HEK293 (cell line): ENCODE data around the gene TMEM203.

Source experiments
- CTCF ChIA-PET: fragments of 350-600 bp; formaldehyde crosslinking; extraction: SDS; loops from one replicate; lab custom pipeline; 2021; ENCODE audit warnings: antibody characterized with exemption; lab: Yijun Ruan, JAX
- POLR2A ChIA-PET: fragments of 300-600 bp; formaldehyde crosslinking; extraction: SDS; loops from one replicate; lab custom pipeline; 2020; ENCODE audit warnings: antibody characterized with exemption, inconsistent platforms; lab: Yijun Ruan, JAX
- H3K27ac ChIP-seq: fragments of 200-500 bp; sonication (Bioruptor generic); 2 replicates; pipeline ENCODE4 v1.5.1; 2014; ENCODE audit warnings: low read depth, low read length, control low read depth, inconsistent platforms; ENCODE audit errors: extremely low read depth
- H3K36me3 ChIP-seq, 2 experiments: fragments of 200-500 bp in 1 of 2; sonication (Bioruptor generic) in 1 of 2; 1 replicate in 1 of 2; 2 replicates in 1 of 2; pipeline ENCODE4 v1.5.1; 2014 to 2017; ENCODE audit warnings: inconsistent platforms in 2 of 2, low read length in 2 of 2; ENCODE audit not compliant: control insufficient read depth in 2 of 2, insufficient read depth in 1 of 2
- H3K4me1 ChIP-seq: fragments of 200-500 bp; sonication (Bioruptor generic); 2 replicates; pipeline ENCODE4 v1.5.1; 2014; ENCODE audit warnings: mild to moderate bottlenecking, low read length, inconsistent platforms; ENCODE audit not compliant: control insufficient read depth, insufficient read depth
- H3K4me3 ChIP-seq: 2 replicates; pipeline ENCODE4 v1.5.1; 2011; ENCODE audit warnings: low read depth, mild to moderate bottlenecking, control low read depth, low read length, moderate library complexity
- H3K9me3 ChIP-seq: fragments of 200-500 bp; sonication (Bioruptor generic); 2 replicates; pipeline ENCODE4 v1.5.1; 2014; ENCODE audit warnings: low read depth, low read length, inconsistent platforms; ENCODE audit not compliant: control insufficient read depth, insufficient read depth
- CTCF ChIP-seq: fragments of 450-650 bp; formaldehyde crosslinking; IDR thresholded peaks from 2 replicates; pipeline ENCODE4 v1.5.1; 2016; ENCODE audit warnings: missing biosample characterization, missing genetic modification characterization
- GFI1B ChIP-seq: fragments of 450-650 bp; formaldehyde crosslinking; IDR thresholded peaks from 2 replicates; pipeline ENCODE4 v1.5.1; 2016; ENCODE audit warnings: missing biosample characterization, missing genetic modification characterization
- GLIS2 ChIP-seq: fragments of 450-650 bp; formaldehyde crosslinking; IDR thresholded peaks from 2 replicates; pipeline ENCODE4 v1.5.1; 2016; ENCODE audit warnings: missing biosample characterization, missing genetic modification characterization
- MEIS1 ChIP-seq: sonication (generic); formaldehyde crosslinking; IDR thresholded peaks from 2 replicates; pipeline ENCODE4 v1.8.1; 2022; ENCODE audit warnings: missing genetic modification reagents, mild to moderate bottlenecking, borderline replicate concordance
- SCRT1 ChIP-seq: fragments of 450-650 bp; formaldehyde crosslinking; IDR thresholded peaks from 2 replicates; pipeline ENCODE4 v1.5.1; 2016; ENCODE audit warnings: missing biosample characterization, missing genetic modification characterization, borderline replicate concordance
- SCRT2 ChIP-seq: fragments of 450-650 bp; formaldehyde crosslinking; IDR thresholded peaks from 2 replicates; pipeline ENCODE4 v1.5.1; 2016; ENCODE audit warnings: missing biosample characterization, missing genetic modification characterization
- YY1 ChIP-seq: fragments of 450-650 bp; formaldehyde crosslinking; IDR thresholded peaks from 2 replicates; pipeline ENCODE4 v1.5.1; 2018; ENCODE audit warnings: missing biosample characterization, missing genetic modification characterization
- ZBTB17 ChIP-seq: fragments of 450-650 bp; formaldehyde crosslinking; IDR thresholded peaks from 2 replicates; pipeline ENCODE4 v1.5.1; 2016; ENCODE audit warnings: missing biosample characterization, missing genetic modification characterization
- ZFP41 ChIP-seq: fragments of 450-650 bp; formaldehyde crosslinking; IDR thresholded peaks from 2 replicates; pipeline ENCODE4 v1.5.1; 2016; ENCODE audit warnings: missing biosample characterization, missing genetic modification characterization, borderline replicate concordance
- ZFP69B ChIP-seq: fragments of 450-650 bp; formaldehyde crosslinking; IDR thresholded peaks from 2 replicates; pipeline ENCODE4 v1.5.1; 2016; ENCODE audit warnings: missing biosample characterization, missing genetic modification characterization
- ZNF10 ChIP-seq: fragments of 450-650 bp; formaldehyde crosslinking; IDR thresholded peaks from 2 replicates; pipeline ENCODE4 v1.5.1; 2017; ENCODE audit warnings: missing biosample characterization, missing genetic modification characterization
- ZNF133 ChIP-seq: fragments of 450-650 bp; formaldehyde crosslinking; IDR thresholded peaks from 2 replicates; pipeline ENCODE4 v1.5.1; 2016; ENCODE audit warnings: missing biosample characterization, missing genetic modification characterization
- ZNF19 ChIP-seq: fragments of 450-650 bp; formaldehyde crosslinking; IDR thresholded peaks from 2 replicates; pipeline ENCODE4; 2016; ENCODE audit warnings: missing biosample characterization, missing genetic modification characterization, low read depth
- ZNF549 ChIP-seq: fragments of 450-650 bp; IDR thresholded peaks from 2 replicates; pipeline ENCODE4 v1.5.1; 2018; ENCODE audit warnings: missing biosample characterization, missing genetic modification characterization, mild to moderate bottlenecking, inconsistent platforms, moderate library complexity
- ZNF600 ChIP-seq: fragments of 450-650 bp; formaldehyde crosslinking; IDR thresholded peaks from 2 replicates; pipeline ENCODE4 v1.5.1; 2016; ENCODE audit warnings: missing biosample characterization, missing genetic modification characterization
- ZNF624 ChIP-seq: fragments of 450-650 bp; formaldehyde crosslinking; IDR thresholded peaks from 2 replicates; pipeline ENCODE4 v1.5.1; 2017; ENCODE audit warnings: missing biosample characterization, missing genetic modification characterization
- ZNF707 ChIP-seq: fragments of 450-650 bp; formaldehyde crosslinking; IDR thresholded peaks from 2 replicates; pipeline ENCODE4 v1.5.1; 2016; ENCODE audit warnings: missing biosample characterization, missing genetic modification characterization
- TF ChIP-seq, protein P1 (sequence below): fragments of 450-650 bp; formaldehyde crosslinking; IDR thresholded peaks from 2 replicates; pipeline ENCODE4 v1.5.1; 2016; ENCODE audit warnings: missing biosample characterization, missing genetic modification characterization
- TF ChIP-seq, protein P2 (sequence below): fragments of 450-650 bp; formaldehyde crosslinking; IDR thresholded peaks from 2 replicates; pipeline ENCODE4 v1.5.1; 2016; ENCODE audit warnings: missing biosample characterization, missing genetic modification characterization
- TF ChIP-seq, protein P3 (sequence below): fragments of 450-650 bp; formaldehyde crosslinking; IDR thresholded peaks from 2 replicates; pipeline ENCODE4 v1.5.1; 2016; ENCODE audit warnings: missing biosample characterization, missing genetic modification characterization
- TF ChIP-seq, protein P4 (sequence below): sonication (generic); formaldehyde crosslinking; IDR thresholded peaks from 2 replicates; pipeline ENCODE4 v1.8.1; 2022; ENCODE audit warnings: mild to moderate bottlenecking, moderate library complexity, missing genetic modification reagents

TMEM203 gene

DNA sequence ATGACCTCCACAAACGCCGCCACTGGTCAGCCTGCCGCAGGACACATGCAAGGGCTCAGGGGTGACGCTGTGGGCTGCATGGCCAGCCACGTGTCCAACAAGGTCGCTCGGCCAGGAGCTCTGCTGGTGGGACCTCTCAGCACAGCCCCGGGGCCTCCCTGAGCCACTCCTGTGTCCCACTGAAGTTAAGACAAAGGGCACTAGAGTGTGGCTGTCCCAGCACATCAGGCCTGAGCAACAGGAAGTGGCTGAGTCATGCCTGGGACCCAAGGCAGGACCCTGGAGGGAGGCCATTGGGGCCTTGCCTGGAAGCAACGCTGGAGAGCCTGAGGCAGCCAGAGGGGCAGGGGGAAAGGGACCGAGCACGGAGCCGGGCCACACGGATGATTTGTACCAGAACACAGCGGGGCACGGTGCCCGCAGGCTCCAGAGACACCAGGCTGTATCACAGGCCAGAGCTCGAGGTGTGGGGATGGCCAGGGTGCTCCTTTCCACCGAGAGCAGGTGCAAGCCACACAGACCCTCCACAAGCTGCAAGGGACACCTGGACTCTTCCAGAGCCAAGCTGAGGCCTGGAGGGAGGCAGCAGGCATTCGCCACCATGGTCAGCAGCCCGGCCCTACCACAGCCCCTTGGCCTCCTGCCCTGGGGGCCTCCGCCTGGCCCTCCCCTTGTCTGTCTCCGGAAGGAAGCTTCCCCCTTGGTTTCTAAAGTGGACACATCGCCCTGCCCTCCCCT, 27.1 kb downstream of the TMEM203 start:
- ChIA-PET POLR2A (interaction anchor here (0.7 to 2.0 kb wide), 4 partner anchors 9 to 62 kb away, joined by 3 to 10 read pairs (median 5); partner anchors contain the start of genes LRRC26 and TUBB4B), CTCF (interaction anchor here (0.6 to 3.1 kb wide), 3 partner anchors 51 to 390 kb away, joined by 3 to 12 read pairs (median 6); no protein-coding TSS in a partner anchor)
- Histone ChIP-seq H3K27ac (no peak overlapping the region), H3K9me3 (no peaks in the 10 kb centered on the region), H3K4me1 (no peaks in the 10 kb centered on the region), H3K4me3 (no peak overlapping the region), H3K36me3 (peaks cover 0 to 59% of the 10 kb centered on the region in 2 experiments; a peak in 2 of 3 replicates)
- TF ChIP-seq, protein P1, sequence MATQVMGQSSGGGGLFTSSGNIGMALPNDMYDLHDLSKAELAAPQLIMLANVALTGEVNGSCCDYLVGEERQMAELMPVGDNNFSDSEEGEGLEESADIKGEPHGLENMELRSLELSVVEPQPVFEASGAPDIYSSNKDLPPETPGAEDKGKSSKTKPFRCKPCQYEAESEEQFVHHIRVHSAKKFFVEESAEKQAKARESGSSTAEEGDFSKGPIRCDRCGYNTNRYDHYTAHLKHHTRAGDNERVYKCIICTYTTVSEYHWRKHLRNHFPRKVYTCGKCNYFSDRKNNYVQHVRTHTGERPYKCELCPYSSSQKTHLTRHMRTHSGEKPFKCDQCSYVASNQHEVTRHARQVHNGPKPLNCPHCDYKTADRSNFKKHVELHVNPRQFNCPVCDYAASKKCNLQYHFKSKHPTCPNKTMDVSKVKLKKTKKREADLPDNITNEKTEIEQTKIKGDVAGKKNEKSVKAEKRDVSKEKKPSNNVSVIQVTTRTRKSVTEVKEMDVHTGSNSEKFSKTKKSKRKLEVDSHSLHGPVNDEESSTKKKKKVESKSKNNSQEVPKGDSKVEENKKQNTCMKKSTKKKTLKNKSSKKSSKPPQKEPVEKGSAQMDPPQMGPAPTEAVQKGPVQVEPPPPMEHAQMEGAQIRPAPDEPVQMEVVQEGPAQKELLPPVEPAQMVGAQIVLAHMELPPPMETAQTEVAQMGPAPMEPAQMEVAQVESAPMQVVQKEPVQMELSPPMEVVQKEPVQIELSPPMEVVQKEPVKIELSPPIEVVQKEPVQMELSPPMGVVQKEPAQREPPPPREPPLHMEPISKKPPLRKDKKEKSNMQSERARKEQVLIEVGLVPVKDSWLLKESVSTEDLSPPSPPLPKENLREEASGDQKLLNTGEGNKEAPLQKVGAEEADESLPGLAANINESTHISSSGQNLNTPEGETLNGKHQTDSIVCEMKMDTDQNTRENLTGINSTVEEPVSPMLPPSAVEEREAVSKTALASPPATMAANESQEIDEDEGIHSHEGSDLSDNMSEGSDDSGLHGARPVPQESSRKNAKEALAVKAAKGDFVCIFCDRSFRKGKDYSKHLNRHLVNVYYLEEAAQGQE (tag by site-specific recombination): peak; percentile 51; the same call in 1 of the 2 replicates
- TF ChIP-seq SCRT2 (tag by site-specific recombination) (peak; percentile 61), ZNF19 (tag by site-specific recombination) (no peak), MEIS1 (CRISPR knock-in tag) (no peak), GLIS2 (tag by site-specific recombination) (peak; percentile 49; the same call in 1 of the 2 replicates), ZNF133 (tag by site-specific recombination) (no peak), ZNF549 (tag by site-specific recombination) (no peak), ZNF624 (tag by site-specific recombination) (no peak), ZFP69B (tag by site-specific recombination) (no peak), YY1 (tag by site-specific recombination) (no peak)
- TF ChIP-seq, protein P2, sequence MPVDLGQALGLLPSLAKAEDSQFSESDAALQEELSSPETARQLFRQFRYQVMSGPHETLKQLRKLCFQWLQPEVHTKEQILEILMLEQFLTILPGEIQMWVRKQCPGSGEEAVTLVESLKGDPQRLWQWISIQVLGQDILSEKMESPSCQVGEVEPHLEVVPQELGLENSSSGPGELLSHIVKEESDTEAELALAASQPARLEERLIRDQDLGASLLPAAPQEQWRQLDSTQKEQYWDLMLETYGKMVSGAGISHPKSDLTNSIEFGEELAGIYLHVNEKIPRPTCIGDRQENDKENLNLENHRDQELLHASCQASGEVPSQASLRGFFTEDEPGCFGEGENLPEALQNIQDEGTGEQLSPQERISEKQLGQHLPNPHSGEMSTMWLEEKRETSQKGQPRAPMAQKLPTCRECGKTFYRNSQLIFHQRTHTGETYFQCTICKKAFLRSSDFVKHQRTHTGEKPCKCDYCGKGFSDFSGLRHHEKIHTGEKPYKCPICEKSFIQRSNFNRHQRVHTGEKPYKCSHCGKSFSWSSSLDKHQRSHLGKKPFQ (tag by site-specific recombination): no peak
- TF ChIP-seq, protein P3, sequence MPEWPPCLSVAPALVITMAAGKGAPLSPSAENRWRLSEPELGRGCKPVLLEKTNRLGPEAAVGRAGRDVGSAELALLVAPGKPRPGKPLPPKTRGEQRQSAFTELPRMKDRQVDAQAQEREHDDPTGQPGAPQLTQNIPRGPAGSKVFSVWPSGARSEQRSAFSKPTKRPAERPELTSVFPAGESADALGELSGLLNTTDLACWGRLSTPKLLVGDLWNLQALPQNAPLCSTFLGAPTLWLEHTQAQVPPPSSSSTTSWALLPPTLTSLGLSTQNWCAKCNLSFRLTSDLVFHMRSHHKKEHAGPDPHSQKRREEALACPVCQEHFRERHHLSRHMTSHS (tag by site-specific recombination): no peak
- TF ChIP-seq, protein P4, sequence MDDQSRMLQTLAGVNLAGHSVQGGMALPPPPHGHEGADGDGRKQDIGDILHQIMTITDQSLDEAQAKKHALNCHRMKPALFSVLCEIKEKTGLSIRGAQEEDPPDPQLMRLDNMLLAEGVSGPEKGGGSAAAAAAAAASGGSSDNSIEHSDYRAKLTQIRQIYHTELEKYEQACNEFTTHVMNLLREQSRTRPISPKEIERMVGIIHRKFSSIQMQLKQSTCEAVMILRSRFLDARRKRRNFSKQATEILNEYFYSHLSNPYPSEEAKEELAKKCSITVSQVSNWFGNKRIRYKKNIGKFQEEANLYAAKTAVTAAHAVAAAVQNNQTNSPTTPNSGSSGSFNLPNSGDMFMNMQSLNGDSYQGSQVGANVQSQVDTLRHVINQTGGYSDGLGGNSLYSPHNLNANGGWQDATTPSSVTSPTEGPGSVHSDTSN (CRISPR knock-in tag): no peak

- H3K9me3 ChIP-seq: no peaks in the 10 kb centered on the region
- H3K4me3 ChIP-seq: no peak overlapping the region
- H3K4me1 ChIP-seq: no peaks in the 10 kb centered on the region
- CTCF ChIA-PET: interaction anchor here (0.7 to 3.1 kb wide), 11 partner anchors 11 to 76 kb away, joined by 3 to 15 read pairs (median 5); partner anchors contain the start of genes RNF224 and SSNA1
- TF ChIP-seq ZFP41 (tag by site-specific recombination): no peak
- TF ChIP-seq SCRT1 (tag by site-specific recombination): peak; percentile 99
- TF ChIP-seq ZNF10 (tag by site-specific recombination): peak; percentile 89
- no peak for TF ChIP-seq GFI1B (tag by site-specific recombination)
- TF ChIP-seq ZNF600 (tag by site-specific recombination): peak; percentile 91
- peak; percentile 78; the same call in 1 of the 2 replicates for TF ChIP-seq ZNF707 (tag by site-specific recombination)
- TF ChIP-seq CTCF (tag by site-specific recombination): peak; percentile 64
- TF ChIP-seq SCRT2 (tag by site-specific recombination): peak; percentile 100
- TF ChIP-seq ZBTB17 (tag by site-specific recombination): peak; percentile 43; the same call in 1 of the 2 replicates
- H3K27ac ChIP-seq: no peak overlapping the region
- H3K36me3 ChIP-seq: peaks cover 0 to 46% of the 10 kb centered on the region in 2 experiments; a peak in 2 of 3 replicates
- POLR2A ChIA-PET: interaction anchor here (0.6 to 3.1 kb wide), 14 partner anchors 9 to 68 kb away, joined by 3 to 20 read pairs (median 6); partner anchors contain the start of genes ANAPC2, RNF224, SSNA1 and TPRN
Observed at GRCh38 chr9:137176302-137177182, 28.9 kb downstream of the TMEM203 start.
